Measurements from ENCODE around the gene DEGS2. TPM values are rescaled to one million over a fixed set of nuclear protein-coding genes. Genes with fewer than 3 reads are reported as not detected.
A peak's percentile ranks its signal among the peaks of the same experiment; 100 is the strongest.

Gene DEGS2
- total RNA-seq, 4 donors from 2014 or later: 23.8 to 116 (median 27.3) TPM

DNA sequence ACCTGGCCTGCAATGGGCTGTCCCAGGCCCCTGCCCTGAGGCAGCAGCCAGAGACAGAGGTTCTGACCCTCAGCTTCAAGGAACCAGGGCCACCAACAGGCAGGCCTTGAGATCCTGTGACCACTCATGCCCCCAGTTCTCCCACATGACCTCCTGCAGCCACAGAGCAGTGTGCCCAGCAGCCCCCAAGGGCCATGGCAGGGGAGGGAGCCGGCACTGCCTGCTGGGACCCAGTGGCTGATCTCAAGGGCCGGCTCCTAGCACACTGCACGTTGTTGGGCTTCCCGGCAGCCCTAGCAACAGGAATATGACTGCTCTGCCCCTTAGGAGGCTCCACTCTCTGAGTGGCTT lies 14.8 kb downstream of the DEGS2 start:
- DNase-seq: no peak
- peaks cover 0 to 74% (median 9%) of the 10 kb centered on the region in 3 donors for H3K36me3 ChIP-seq
- intact Hi-C loops (cut with DNase I): no loop called here
- WGBS, 2 donors: 39% methylated on average over 4 of the region's 4 CpGs; no CpG with 5 or more reads in 1 of the 2 donors
- H3K4me3 ChIP-seq: no peak overlapping the region
- peak overlapping the region; percentile 7 to 49 (median 16) for H3K27ac ChIP-seq
- no peaks in the 10 kb centered on the region for H3K9me3 ChIP-seq
- H3K4me1 ChIP-seq: peaks cover 22 to 93% (median 35%) of the 10 kb centered on the region in 3 donors
- TF ChIP-seq, protein P1, sequence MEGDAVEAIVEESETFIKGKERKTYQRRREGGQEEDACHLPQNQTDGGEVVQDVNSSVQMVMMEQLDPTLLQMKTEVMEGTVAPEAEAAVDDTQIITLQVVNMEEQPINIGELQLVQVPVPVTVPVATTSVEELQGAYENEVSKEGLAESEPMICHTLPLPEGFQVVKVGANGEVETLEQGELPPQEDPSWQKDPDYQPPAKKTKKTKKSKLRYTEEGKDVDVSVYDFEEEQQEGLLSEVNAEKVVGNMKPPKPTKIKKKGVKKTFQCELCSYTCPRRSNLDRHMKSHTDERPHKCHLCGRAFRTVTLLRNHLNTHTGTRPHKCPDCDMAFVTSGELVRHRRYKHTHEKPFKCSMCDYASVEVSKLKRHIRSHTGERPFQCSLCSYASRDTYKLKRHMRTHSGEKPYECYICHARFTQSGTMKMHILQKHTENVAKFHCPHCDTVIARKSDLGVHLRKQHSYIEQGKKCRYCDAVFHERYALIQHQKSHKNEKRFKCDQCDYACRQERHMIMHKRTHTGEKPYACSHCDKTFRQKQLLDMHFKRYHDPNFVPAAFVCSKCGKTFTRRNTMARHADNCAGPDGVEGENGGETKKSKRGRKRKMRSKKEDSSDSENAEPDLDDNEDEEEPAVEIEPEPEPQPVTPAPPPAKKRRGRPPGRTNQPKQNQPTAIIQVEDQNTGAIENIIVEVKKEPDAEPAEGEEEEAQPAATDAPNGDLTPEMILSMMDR (IDR thresholded peaks at IDR 0.05): no peak
- TF ChIP-seq POLR2A (IDR thresholded peaks at IDR 0.05): no peak
- no peaks in the 10 kb centered on the region for H3K27me3 ChIP-seq

DNA sequence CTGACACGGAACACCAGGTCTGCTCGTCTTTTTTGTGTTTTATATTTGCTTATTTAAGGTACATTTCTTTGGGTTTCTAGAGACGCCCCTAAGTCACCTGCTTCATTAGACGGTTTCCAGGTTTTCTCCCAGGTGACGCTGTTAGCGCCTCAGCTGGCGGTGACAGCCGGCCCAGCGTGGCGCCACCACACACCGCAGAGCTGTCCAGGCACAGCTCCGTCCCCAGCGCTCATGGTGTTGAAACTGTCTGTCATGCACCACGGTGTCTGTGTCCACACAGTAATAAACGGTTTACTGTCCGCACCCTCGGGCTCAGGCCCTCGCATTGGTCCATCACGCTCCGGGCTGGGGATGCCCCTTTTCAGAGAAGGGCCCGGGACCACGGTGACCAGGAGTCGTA lies 15.5 kb downstream of the DEGS2 start:
- H3K4me1 ChIP-seq: peaks cover 20 to 86% (median 33%) of the 10 kb centered on the region in 3 donors
- WGBS, 2 donors: 85 to 86% methylated on average over 7 to 17 of the region's 23 CpGs
- intact Hi-C loops (cut with DNase I): no loop called here
- no peak overlapping the region for H3K27ac ChIP-seq
- no peaks in the 10 kb centered on the region for H3K9me3 ChIP-seq
- no peak for DNase-seq
- peaks cover 0 to 77% (median 9%) of the 10 kb centered on the region in 3 donors for H3K36me3 ChIP-seq
- no peak overlapping the region for H3K4me3 ChIP-seq
- H3K27me3 ChIP-seq: no peaks in the 10 kb centered on the region
- TF ChIP-seq, protein P1 (IDR thresholded peaks at IDR 0.05): no peak
- no peak for TF ChIP-seq POLR2A (IDR thresholded peaks at IDR 0.05)

DNA sequence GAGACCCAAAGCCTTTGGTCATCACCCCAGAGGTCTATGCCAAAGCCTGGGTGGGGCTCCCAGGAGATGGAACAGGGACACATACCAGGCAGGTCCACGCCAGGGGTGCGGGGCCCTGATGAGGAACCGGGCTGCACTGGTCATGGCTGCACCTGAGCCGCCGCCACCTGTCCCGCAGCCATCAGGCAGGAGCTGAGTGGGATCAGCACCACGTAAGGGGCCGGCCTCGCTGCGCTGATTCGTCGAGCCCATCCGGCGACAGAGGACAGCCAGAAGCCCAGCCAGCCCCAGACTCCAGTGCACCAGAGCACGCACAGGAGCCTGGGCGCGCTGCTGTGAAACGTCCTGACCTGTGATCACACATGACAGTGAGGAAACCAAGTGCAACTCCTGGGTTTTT lies 15.9 kb downstream of the DEGS2 start:
- TF ChIP-seq, protein P1 (IDR thresholded peaks at IDR 0.05): no peak
- DNase-seq: no peak
- peaks cover 0 to 77% (median 9%) of the 10 kb centered on the region in 3 donors for H3K36me3 ChIP-seq
- H3K27me3 ChIP-seq: no peaks in the 10 kb centered on the region
- intact Hi-C loops (cut with DNase I): no loop called here
- 88 to 90% methylated on average over 4 to 10 of the region's 18 CpGs for WGBS, 2 donors
- H3K27ac ChIP-seq: peak overlapping the region in 2 of 4 donors; percentile 45 to 80
- no peaks in the 10 kb centered on the region for H3K9me3 ChIP-seq
- H3K4me3 ChIP-seq: no peak overlapping the region
- H3K4me1 ChIP-seq: peaks cover 20 to 82% (median 29%) of the 10 kb centered on the region in 3 donors

DNA sequence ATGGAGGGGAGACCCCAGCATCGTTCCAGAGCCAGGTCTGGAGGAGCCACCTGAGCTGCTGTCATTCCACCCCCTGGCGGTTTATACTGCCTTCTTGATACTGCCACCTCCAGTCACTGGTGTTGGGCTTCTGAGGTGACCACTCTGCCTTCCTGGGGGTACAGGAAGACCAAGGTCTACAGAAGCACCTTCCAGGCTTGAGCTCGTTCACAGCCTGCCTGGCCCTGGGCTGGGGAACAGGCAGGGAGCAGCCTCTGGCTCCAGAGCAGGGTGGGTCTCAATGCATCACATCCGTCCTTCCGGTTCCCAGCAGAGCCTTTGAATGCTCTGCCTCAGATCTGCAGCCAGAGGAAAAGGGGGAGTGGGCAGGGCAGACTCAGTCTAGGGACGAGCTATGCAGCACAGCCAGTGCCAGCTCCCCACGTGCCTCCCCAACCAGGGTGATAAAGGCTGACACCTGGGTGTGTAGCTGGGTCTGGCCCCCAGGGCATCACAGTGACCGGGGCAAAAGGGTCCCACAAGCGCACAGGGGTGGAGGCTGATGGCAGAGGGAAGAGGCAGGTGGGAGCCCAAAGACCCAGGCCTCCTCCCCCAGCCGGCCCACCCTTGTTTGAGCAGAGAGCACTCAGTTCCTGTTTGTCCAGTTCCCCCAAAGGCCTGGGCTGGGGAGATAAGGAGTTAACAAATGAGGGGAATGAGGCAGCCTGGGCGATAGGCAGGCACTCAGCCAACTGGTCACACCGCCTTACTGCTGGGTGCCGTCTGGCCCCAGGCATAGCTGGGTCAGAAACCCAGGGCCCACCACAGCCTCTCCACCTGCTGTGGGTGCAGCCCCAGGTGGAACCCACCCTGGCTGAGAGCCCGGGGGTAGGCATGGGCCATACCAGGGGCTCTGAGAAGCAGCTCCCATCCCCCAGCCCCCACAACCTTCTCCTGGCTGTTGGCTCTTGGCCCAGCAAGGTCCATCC lies 17.1 kb downstream of the DEGS2 start:
- Histone ChIP-seq H3K27ac (peak overlapping the region; percentile 40 to 82 (median 62)), H3K36me3 (peaks cover 0 to 83% (median 9%) of the 10 kb centered on the region in 3 donors), H3K27me3 (no peaks in the 10 kb centered on the region), H3K9me3 (no peaks in the 10 kb centered on the region), H3K4me1 (peaks cover 20 to 71% (median 20%) of the 10 kb centered on the region in 3 donors), H3K4me3 (peak overlapping the region in 2 of 4 donors; percentile 18 to 30)
- TF ChIP-seq, protein P1 (IDR thresholded peaks at IDR 0.05): no peak
- TF ChIP-seq POLR2A (IDR thresholded peaks at IDR 0.05): no peak
- 15 to 22% methylated on average over 2 to 10 of the region's 14 CpGs for WGBS, 2 donors
- no peak for DNase-seq
- intact Hi-C loops (cut with DNase I): no loop called here

DNA sequence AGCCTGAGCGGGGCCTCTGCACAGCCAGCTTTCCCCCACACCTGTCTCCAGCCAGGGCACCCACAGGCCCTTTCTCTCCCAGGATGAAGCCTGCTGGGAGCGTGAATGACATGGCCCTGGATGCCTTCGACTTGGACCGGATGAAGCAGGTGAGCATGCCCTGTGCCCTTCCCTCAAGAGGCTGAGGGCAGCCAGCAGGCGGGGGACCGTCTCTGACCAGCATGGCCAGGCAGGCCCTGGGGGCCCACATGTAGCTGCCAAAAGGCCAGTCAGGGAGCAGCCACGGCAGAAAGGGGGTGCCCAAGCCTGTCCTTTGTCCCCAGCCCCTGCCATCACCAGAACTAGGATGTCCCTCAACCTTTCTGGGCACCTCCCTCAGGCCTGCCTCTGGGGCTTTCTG lies 18.3 kb downstream of the DEGS2 start:
- H3K4me1 ChIP-seq: peaks cover 18 to 59% (median 20%) of the 10 kb centered on the region in 3 donors
- H3K4me3 ChIP-seq: peak overlapping the region in 2 of 4 donors; percentile 27 to 30
- H3K27me3 ChIP-seq: no peaks in the 10 kb centered on the region
- H3K36me3 ChIP-seq: peaks cover 0 to 89% (median 9%) of the 10 kb centered on the region in 3 donors
- no peak for DNase-seq
- no peaks in the 10 kb centered on the region for H3K9me3 ChIP-seq
- 76% methylated on average over 3 of the region's 7 CpGs; no CpG with 5 or more reads in 1 of the 2 donors for WGBS, 2 donors
- intact Hi-C loops (cut with DNase I): no loop called here
- H3K27ac ChIP-seq: peak overlapping the region; percentile 40 to 82 (median 62)
- no peak for TF ChIP-seq POLR2A (IDR thresholded peaks at IDR 0.05)
- TF ChIP-seq, protein P1 (IDR thresholded peaks at IDR 0.05): no peak
